HepG2 (cell line): ENCODE measurements around the gene PRKCB.

ENCODE experiments used
- CTCF ChIP-seq: sonication (generic); formaldehyde crosslinking; IDR thresholded peaks from 2 replicates; pipeline ENCODE4 v1.5.0; 2020; ENCODE audit warnings: mild to moderate bottlenecking, missing genetic modification reagents, moderate library complexity
- KLF16 ChIP-seq, 2 experiments: sonication (generic) in 1 of 2; formaldehyde crosslinking in 1 of 2; IDR thresholded peaks; 2 replicates each; pipeline versions ENCODE4 v1.6.1 to v1.8.0; 2016 to 2023; ENCODE audit warnings: missing genetic modification reagents in 2 of 2, missing compliant biosample characterization in 1 of 2
- SIN3A ChIP-seq: IDR thresholded peaks from 2 replicates; pipeline ENCODE4 v1.6.1; 2011; ENCODE audit warnings: low read depth, mild to moderate bottlenecking, control low read depth, low read length, borderline replicate concordance
- SIN3B ChIP-seq: fragments of 150-350 bp; IDR thresholded peaks from 2 replicates; pipeline ENCODE4 v1.6.1; 2014; ENCODE audit warnings: low read length
- TAF1 ChIP-seq: sonication (generic); formaldehyde crosslinking; IDR thresholded peaks from 2 replicates; pipeline ENCODE4 v1.4.0; 2020; ENCODE audit warnings: missing genetic modification reagents
- ZBTB34 ChIP-seq: sonication (generic); formaldehyde crosslinking; IDR thresholded peaks from 2 replicates; pipeline ENCODE4 v1.8.0; 2022; ENCODE audit warnings: mild to moderate bottlenecking, missing genetic modification reagents
- ZBTB8A ChIP-seq: sonication (generic); formaldehyde crosslinking; IDR thresholded peaks from 2 replicates; pipeline ENCODE4 v1.4.0; 2020; ENCODE audit warnings: mild to moderate bottlenecking, low read depth, missing genetic modification reagents, borderline replicate concordance
- ZC3H4 ChIP-seq: sonication (generic); formaldehyde crosslinking; IDR thresholded peaks from 2 replicates; pipeline ENCODE4 v1.4.0; 2020; ENCODE audit warnings: missing genetic modification reagents, borderline replicate concordance
- ZNF138 ChIP-seq: sonication (generic); formaldehyde crosslinking; IDR thresholded peaks from 2 replicates; pipeline ENCODE4 v1.5.0; 2020; ENCODE audit warnings: mild to moderate bottlenecking, low read depth, missing genetic modification reagents
- ZNF501 ChIP-seq: sonication (generic); formaldehyde crosslinking; IDR thresholded peaks from 2 replicates; pipeline ENCODE4 v1.5.1; 2020; ENCODE audit warnings: mild to moderate bottlenecking, moderate library complexity, missing genetic modification reagents
- ZNF776 ChIP-seq: sonication (generic); formaldehyde crosslinking; IDR thresholded peaks from 2 replicates; pipeline ENCODE4 v1.4.0; 2020; ENCODE audit warnings: mild to moderate bottlenecking, missing genetic modification reagents
- TF ChIP-seq, protein P1 (sequence below): sonication (generic); formaldehyde crosslinking; conservative IDR thresholded peaks from 2 replicates; pipeline ENCODE4 v1.8.0; 2022; ENCODE audit warnings: mild to moderate bottlenecking, moderate library complexity, missing genetic modification reagents

DNA sequence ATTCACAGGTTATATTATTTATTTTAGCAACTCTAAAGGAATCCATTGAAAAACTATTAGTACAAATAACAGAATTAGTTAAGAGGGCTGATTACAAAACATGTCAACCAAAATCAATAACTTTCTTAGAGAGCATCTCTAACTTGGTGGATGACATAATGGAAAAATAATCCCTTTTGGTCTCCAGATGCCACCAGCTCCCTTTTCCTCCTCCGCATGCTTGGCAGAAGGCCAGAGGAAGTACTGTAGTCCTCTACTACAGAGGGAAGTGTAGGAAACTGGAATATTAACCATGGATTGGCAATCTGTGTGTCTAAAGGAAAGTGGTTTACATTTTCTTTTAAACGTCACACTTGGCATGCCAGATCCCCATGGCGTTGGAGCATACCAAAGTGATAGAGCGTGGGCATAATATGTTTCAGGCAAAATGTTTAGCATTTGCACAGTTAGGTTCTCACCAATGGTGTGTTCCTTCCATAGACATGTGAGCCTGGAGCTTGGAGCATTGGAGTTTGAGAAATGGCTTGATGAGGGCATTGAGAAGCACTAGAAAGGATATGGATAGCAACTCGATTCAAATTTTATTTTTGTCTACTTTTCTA lies 106.3 kb downstream of the PRKCB start:
- TF ChIP-seq, protein P1, sequence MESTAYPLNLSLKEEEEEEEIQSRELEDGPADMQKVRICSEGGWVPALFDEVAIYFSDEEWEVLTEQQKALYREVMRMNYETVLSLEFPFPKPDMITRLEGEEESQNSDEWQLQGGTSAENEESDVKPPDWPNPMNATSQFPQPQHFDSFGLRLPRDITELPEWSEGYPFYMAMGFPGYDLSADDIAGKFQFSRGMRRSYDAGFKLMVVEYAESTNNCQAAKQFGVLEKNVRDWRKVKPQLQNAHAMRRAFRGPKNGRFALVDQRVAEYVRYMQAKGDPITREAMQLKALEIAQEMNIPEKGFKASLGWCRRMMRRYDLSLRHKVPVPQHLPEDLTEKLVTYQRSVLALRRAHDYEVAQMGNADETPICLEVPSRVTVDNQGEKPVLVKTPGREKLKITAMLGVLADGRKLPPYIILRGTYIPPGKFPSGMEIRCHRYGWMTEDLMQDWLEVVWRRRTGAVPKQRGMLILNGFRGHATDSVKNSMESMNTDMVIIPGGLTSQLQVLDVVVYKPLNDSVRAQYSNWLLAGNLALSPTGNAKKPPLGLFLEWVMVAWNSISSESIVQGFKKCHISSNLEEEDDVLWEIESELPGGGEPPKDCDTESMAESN = no peak
- TF ChIP-seq SIN3B (no peak), ZBTB8A (CRISPR knock-in tag) (no peak), TAF1 (CRISPR knock-in tag) (no peak), ZNF138 (CRISPR knock-in tag) (no peak), ZNF776 (CRISPR knock-in tag) (no peak), CTCF (CRISPR knock-in tag) (no peak), SIN3A (no peak), ZNF501 (no peak), KLF16 (CRISPR knock-in tag; IDR thresholded peaks at IDR 0.05) (no peak), ZC3H4 (CRISPR knock-in tag) (no peak), ZBTB34 (CRISPR knock-in tag) (no peak)
